LNCaP clone FGC (cell line): ENCODE results near the gene NEK4.

Experiments used
- DNase-seq: peaks from one replicate; pipeline ENCODE4 v3.0.0-alpha.2; 2011; ENCODE audit warnings: low read depth
- H3K4me3 ChIP-seq: 2 replicates; pipeline ENCODE4 v1.5.1; 2011; ENCODE audit warnings: mild to moderate bottlenecking, low read depth, low read length, control low read depth
- TF ChIP-seq, protein P1 (sequence below): IDR thresholded peaks from 2 replicates; pipeline ENCODE4 v1.5.1; 2012; ENCODE audit warnings: mild to moderate bottlenecking; ENCODE audit not compliant: control insufficient read depth, insufficient read depth; ENCODE audit errors: extremely low read depth

Gene NEK4

DNA sequence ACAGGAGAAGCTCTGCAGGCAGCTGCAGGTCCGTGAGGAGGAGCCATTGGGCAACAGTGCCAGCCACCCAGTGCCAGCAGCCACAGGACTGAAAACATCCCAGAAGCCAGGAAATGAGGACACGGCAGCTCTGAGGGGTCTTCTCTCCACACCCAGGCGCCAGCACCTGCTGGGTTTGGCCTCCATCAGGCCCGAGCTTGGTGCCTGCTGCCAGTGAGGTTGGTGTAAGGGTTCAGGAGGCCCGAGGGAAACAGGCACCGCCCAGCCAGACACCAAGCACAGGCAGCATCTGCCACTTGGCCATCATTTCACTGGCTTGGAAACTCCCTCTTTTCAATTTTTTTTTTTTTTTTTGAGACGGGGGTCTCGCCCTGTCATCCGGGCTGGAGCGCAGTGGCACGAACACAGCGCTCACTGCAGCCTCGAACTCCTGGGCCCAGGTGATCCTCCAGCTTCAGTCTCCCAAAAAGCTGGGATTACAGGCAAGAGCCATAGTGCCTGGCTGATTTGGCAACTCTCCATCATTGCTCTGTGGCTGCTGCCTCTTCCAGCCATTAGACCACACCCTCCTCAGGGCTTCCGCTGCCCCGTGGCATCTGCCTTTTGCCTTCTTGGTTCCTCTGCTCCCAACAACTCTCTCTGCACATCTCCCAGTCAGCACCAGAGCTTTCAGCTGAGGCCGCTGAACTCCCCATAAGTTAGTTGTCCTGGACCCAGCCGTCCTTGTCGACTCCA, 22.4 kb upstream of the NEK4 start:
- no peak overlapping the region for H3K4me3 ChIP-seq
- no peak for DNase-seq
- TF ChIP-seq, protein P1, sequence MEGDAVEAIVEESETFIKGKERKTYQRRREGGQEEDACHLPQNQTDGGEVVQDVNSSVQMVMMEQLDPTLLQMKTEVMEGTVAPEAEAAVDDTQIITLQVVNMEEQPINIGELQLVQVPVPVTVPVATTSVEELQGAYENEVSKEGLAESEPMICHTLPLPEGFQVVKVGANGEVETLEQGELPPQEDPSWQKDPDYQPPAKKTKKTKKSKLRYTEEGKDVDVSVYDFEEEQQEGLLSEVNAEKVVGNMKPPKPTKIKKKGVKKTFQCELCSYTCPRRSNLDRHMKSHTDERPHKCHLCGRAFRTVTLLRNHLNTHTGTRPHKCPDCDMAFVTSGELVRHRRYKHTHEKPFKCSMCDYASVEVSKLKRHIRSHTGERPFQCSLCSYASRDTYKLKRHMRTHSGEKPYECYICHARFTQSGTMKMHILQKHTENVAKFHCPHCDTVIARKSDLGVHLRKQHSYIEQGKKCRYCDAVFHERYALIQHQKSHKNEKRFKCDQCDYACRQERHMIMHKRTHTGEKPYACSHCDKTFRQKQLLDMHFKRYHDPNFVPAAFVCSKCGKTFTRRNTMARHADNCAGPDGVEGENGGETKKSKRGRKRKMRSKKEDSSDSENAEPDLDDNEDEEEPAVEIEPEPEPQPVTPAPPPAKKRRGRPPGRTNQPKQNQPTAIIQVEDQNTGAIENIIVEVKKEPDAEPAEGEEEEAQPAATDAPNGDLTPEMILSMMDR: no peak

DNA sequence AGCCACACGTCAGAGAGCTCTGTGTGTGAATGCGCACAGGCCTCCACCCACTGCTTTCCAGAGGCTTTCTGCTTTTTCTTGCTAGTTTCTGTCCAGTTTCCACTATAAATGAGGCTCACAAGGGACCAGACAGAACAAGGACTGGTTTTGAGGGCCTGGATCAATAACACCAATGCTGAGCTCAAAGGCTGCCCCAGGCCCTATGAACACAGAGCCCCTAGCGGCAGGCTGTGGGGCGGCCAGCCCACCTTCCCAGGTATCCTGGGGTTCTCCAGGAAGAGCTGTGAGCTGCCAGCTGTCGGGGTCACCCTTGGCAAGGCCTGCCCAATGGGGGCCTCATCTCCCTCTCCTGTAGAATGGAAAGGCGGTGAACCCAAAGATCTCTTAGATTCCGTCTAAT, 21.7 kb upstream of the NEK4 start:
- H3K4me3 ChIP-seq: no peak overlapping the region
- TF ChIP-seq, protein P1: no peak
- no peak for DNase-seq

DNA sequence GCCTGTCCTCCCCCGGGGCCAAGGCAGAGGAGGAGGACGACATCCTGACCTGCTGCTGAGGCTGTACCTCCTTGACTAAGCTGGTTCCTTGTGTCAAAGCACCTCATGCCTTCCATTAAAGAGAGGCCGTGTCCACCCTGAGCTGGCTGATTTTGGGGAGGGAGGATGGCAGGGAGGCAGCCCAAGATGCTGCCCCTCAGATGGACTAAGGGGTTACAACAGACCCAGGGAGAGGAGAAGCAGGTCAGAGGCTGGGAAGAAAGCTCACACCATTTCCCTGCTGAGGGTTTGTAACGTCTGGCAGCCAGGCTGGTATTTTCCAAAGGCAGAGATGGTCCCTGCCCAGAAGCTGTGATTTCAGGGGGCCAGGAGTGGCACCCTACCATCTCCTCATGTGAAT, 21.2 kb upstream of the NEK4 start:
- no peak for DNase-seq
- no peak overlapping the region for H3K4me3 ChIP-seq
- TF ChIP-seq, protein P1: no peak

DNA sequence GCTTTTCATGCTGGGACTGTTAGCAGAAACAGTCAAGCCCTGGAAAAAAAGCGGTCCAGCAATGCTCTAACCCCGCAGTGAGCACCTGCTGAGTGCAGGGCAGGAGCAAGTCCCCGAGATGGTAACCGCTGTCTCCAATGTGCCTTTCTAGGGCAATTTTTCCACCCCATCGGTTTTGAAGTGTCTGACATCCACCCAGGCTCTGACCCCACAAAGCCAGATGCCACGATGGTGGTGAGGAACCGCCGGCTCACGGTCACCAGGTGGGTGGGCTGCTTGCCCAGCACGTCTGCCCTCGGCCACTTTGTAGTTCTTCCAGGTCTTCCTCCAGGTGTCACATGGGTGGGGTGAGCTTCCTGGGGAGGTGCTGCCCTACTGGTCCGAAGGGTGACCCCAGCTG, 20.6 kb upstream of the NEK4 start:
- H3K4me3 ChIP-seq: no peak overlapping the region
- TF ChIP-seq, protein P1: no peak
- no peak for DNase-seq

DNA sequence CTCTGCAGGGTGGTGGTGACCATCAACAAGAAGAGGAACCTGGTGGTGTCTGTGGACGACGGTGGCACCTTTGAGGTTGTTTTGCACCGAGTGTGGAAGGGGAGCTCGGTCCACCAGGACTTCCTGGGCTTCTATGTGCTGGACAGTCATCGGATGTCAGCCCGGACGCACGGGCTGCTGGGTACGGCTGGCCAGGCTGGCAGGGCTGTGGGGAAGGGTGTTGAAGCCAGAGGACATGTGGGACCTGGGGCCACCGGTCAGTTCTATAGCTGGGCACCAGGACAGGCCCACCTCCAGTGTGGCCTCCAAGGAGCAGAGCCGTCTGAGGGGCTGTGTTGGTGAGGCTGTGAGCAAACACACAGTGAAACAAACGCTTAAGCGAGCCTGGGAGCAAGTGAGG, 20.0 kb upstream of the NEK4 start:
- no peak for DNase-seq
- no peak overlapping the region for H3K4me3 ChIP-seq
- TF ChIP-seq, protein P1: no peak

DNA sequence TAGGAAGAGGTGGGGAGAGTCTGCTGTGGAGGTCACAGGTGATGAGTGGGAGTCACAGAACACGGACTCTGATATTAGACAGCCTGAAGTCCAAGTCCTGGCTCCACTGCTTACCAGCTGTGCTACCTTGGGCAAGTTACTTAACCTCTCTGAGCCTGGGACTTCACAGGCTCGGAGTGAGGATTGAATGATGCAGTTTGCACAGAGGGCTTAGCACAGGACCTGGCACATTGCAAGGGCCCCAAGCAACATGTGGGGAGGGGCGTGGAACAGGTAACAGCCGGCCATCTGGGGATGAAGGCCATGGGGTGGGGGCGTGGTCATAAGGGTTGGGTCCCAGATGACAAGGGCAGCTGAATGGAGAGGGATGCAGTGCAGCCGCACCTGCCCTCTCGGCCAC, 19.6 kb upstream of the NEK4 start:
- no peak overlapping the region for H3K4me3 ChIP-seq
- DNase-seq: no peak
- TF ChIP-seq, protein P1: no peak

DNA sequence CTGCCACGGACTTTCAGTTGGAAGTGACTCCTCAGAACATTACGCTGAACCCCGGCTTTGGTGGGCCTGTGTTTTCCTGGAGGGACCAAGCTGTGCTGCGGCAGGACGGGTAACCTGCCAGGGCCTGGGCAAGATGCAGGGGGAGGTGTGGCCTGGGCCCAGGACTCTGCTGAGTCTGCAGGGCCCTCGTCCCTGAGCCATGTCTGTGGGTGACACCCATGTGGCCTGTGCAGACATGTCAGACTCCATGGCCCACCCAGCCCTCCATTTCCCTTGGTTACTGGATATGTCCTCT, 19.0 kb upstream of the NEK4 start:
- no peak for DNase-seq
- no peak overlapping the region for H3K4me3 ChIP-seq
- TF ChIP-seq, protein P1: no peak
